Fibroblast of gingiva (primary cell): ENCODE results near the gene SPTLC2.
"Not testable (repeated sequence)": the region's sequence is repeated elsewhere in the genome, so short reads cannot be mapped to it uniquely, and the experiment has no call there.

ENCODE experiments used
- DNase-seq: peaks from one replicate; pipeline ENCODE4 v3.0.0-alpha.2; 2011; ENCODE audit warnings: low read depth

Gene SPTLC2

DNA sequence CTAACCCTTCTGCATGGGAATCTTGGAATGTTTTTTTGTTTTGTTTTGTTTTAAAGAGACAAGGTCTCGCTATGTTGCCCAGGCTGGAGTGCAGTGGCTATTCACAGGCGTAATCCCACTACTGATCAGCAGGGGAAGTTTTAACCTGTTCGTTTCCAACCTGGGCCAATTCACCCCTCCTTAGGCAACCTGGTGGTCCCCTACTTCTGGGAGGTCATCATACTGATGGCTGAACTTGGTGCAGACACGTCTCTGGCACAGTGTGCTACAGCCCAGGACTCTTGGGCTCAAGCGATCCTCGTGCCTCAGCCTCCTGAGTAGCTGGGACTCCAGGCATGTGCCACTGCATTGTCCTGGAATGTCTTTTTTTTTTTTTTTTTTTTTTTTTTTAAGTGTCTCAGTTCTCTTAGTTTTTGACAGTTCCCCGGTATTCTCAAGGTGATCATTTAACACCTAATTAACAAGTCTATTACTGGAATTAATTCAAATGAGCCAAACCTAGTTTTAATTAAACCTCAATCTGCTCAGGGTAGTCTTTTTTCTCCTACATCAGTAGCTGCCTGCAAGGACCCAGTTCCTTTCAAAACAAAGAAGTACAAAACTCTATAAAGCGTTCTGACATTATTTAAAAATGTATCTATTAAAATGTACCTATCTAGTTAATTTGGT is 68.8 kb downstream of the SPTLC2 start:
- no peak for DNase-seq

DNA sequence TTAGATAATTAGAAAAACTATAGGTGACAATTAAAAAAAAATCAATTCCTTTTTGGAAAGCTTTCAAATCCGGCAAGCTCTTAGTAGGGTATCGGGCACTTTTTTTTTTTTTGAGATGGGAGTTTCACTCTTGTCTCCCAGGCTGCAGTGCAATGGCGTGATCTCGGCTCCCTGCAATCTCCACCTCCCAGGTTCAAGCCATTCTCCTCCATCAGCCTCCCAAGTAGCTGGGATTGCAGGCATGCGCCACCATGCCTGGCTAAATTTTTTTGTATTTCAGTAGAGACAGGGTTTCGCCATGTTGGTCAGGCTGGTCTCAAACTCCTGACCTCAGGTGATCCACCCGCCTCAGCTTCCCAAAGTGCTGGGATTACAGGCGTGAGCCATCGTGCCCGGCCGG is 71.3 kb downstream of the SPTLC2 start:
- DNase-seq: not testable (repeated sequence)

DNA sequence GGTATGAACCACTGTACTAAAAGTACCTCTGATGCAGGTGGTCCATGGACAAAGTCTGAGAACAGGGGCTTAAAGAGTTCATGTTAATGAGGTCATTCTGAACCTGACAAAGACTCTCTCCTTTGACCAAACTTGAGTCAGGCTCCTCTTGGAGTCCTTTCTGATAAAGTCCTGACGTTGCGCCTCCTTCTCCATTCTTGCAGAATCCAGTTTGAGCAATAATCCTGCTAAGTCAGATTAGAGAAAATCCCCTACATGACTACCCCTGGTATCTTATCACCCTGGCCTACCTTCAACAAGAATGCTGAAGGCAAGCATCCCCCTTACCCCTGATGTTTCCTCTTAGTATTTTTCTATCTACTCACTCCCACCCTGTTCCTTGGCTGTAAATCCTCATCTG is 71.9 kb downstream of the SPTLC2 start:
- no peak for DNase-seq

DNA sequence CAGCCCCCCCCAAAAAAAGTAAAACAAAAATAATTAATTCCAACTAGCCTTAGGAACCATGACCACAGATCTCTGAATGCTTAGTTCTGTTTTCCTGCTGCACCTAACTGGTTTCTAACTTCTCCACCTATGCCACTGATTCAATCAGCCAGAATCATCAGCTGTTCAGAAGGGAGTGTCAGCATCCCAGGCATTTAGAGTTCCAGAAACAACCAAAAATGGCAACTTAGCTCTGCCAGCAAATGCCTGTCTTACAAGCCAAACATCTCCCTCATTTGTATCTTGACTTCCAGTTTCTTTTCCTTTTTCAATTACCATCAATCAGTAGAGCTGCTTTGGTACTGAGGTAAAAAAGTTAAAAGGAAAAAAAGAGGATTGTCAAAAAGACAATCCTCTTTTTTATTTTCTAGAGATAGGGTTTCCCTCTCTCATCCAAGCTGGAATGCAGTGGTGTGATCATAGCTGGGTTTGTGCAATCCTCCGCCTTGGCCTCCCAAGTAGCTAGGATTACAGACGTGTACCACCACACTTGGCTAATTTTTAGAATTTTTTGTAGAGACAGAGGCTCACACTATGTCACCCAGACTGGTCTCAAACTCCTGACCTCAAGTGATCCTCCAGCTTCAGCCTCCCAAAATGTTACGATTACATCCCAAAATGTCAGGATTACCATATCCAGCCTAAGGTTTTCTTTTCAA is 72.7 kb downstream of the SPTLC2 start:
- DNase-seq: peak; percentile 65

DNA sequence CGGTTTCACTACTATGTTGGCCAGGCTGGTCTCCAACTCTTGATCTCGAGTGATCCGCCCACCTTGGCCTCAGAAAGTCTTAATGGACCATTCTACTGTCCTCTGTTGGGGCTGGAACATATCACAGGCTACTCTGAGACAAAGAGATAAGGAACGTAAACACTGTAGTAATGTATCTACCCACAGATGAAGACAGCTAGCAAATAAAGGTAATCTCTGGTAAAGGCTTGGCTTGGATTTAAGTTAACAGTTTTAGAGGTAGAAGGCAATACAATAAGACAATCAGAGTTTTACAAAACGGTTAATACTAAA is 73.2 kb downstream of the SPTLC2 start:
- DNase-seq: no peak

DNA sequence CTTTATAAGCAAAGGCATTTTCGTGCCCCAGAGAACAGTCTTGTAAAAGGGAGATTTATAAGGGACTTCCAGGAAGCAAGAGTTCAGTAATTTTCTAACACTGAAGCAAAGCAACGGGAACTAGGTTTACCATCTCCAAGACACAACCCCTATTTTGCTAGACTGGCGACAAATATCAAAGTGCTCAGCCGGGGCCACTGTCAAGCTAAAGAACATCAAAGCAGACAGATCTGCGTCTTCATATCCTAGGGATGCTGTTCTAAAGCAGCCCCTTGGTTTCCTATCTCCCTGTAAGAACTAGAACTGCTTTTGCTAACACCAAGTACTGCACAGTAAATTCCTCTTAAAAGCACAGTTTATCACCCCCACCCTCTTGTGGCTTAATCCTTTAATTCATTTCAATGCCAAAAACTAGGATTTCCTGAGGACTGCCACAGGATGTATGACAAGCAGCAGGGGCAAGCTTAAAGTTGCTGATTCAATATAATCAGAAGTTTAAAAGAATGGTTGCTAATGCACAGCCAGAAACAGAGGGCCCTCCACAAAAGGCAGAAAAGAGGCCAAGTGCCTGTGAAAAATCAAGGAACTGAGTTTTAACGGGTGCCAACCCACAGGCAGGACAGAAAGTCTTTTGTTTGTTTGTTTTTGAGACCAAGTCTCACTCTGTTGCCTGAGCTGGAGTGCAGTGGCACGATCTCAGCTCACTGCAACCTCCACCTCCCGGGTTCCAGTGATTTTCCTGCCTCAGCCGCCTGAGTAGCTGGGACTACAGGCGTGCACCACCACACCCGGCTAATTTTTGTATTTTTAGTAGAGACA is 73.8 kb downstream of the SPTLC2 start:
- no peak for DNase-seq

DNA sequence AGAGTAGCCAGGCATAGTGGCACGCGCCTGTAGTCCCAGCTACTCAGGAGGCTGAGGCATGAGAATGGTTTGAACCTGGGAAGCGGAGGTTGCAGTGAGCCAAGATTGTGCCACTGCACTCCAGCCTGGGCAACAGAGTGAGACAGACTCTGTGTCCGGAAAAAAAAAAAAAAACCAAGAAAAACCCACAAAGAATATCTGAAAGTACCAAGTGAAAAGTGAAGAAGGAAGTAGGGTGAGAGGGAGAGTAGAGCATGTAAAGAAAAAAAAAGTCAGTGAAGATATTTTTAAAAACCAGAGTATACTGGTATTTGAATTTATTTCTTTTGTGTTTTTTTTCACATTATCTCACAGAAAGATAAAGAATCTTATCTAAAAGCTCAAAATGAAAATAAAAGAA is 74.5 kb downstream of the SPTLC2 start:
- DNase-seq: no peak

DNA sequence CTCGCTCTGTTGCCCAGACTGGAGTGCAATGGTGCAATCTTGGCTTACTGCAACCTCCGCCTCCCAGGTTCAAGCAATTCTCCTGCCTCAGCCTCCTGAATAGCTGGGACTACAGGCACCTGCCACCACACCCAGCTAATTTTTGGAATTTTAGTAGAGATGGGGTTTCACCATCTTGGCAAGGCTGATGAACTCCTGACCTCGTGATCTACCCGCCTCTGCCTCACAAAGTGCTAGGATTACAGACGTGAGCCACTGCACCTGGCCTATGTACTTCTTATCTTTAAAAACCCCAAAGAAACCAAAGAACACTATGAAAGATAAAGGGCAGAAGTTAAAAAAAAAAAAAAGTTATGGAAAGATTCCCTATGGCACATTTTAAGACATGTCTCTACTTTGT is 79.5 kb downstream of the SPTLC2 start:
- DNase-seq: not testable (repeated sequence)

DNA sequence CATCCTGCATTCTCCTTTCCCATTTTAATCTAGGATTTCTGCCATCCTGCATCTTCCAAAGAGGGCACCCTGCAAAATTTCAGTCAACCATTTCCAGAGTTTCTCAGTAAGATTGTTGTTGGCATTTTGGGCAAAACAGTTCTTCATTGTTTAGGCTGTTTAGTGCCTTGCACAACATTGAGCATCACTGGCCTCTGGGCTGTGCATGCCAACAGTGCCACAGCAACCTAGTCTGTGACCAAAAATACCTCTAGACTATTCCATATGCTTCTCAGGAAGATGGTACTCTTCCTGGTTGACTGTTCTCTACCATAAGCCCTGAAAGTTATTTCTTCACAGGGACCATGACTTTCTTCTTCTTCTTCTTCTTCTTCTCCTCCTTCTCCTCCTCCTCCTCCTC is 85.4 kb downstream of the SPTLC2 start:
- DNase-seq: no peak

DNA sequence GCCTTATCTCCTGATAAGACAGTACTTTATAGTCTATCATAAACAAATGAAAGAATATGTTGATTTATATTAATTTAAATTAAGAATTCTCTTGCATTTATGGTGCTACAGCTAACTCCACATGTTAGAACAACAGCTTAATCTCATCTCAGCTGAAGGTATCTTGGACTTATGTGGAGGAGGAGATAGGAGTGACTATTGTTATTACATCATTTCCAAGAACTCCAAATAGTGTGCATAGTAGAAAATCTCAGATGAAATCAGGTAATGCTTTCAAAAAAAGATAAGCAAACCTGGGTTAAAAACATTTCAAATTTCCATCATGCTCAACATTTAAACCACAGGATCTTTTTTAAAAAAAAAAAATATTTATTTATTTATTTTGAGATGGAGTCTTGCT is 86.5 kb downstream of the SPTLC2 start:
- no peak for DNase-seq

DNA sequence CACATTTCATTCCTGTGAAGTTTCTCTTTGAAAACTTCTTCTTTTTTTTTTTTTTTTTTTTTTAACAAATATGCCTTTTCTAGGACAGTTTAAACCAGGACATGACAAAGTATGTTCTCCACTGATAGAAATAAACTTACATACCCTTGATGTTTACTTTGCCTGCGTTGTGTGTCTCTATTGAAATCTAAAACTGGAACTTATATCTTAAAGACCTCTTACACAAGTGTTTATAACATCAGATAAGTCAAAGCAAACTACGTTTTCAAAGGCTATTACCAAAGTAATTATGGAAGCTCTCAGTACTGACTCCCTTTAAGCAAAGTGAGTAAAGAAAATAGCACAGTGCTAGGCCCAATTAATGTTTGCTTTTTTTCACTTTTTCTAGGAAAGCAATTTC is 87.2 kb downstream of the SPTLC2 start:
- DNase-seq: no peak

DNA sequence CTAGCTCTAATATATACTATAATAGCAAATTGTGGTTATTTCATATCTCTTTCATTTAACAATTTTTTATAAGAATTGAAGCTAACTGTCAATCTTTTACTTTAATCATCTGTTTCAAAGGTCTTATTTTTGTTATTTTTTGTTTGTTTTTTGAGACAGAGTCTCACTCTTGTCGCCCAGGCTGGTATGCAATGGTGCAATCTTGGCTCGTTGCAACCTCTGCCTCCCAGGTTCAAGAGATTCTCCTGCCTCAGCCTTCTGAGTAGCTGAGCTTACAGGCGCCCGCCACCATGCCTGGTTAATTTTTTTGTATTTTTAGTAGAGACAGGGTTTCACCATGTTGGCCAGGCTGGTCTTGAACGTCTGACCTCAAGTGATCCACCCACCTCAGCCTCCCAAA is 87.7 kb downstream of the SPTLC2 start:
- DNase-seq: not testable (repeated sequence)

DNA sequence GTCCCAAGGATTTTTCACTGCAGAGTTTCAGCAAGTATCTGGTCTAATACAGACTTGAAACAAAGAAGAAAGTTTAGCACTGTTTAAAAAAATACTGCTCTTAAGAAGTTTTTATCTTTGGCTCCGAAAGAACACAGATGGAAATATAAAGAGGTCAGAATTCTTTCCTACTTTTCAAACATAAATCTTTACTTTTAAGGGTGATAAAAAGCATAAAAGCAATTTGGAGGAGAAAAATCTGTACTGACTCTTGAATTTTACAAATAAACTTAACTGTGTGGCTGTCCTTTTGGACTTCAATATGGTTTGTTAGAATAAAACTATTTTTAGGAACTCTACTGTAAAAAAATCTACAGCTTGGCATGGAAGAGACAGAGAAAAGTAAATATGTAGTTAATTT is 90.2 kb downstream of the SPTLC2 start:
- no peak for DNase-seq

DNA sequence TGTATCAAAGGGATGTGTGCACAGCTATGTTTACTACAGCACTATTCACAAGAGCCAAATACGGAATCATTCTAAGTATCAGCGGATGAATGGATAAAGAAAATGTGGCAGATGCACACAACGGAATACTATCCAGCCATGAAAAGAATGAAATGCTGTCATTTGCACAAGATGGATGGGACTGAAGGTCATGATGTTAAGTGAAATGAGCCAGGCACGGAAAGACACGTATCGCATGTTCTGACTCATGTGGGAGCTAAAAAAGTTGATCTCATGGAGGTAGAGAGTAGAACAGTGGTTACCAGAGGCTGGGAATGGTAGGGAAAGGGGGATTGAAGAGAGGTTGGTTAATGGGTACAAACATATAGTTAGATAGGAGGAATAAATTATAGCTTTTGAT is 91.9 kb downstream of the SPTLC2 start:
- DNase-seq: no peak

DNA sequence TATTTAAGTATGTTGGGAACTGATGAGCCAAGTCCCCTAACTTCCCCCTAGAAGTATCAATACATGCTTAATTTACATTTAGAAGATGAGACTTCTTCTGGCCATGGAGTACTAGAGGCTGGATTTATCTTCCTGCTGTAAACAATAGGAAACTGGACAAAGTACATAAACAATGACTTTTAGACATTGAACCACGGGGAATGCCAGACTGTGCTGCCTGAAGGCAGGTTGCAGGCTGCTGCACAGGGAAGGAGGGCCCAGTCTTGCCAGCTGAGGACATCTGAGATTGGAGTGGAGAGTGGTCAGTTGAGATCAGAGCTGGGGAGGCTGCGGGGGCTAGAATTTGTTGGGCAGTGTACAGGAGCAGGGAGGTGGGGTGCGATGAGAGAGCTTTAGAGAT is 93.3 kb downstream of the SPTLC2 start:
- no peak for DNase-seq

DNA sequence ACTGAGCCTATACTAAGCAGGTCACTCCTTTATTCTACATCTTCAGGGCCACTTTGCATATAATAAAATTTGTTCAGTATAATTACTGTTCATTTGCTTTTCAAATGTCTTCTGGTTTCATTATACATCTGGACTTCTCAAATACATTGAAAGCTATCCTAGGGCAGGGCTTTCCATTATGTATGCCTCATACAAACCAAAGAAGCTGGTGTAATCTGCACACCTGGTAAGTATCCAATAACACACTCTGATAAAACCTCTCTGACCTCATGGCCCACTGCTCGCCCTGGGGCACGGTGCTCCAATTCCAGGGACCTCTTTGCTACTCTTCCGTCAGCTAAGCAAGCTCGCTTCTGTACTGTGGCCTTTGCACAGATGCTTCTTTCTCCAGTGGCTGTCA is 95.9 kb downstream of the SPTLC2 start:
- DNase-seq: no peak

DNA sequence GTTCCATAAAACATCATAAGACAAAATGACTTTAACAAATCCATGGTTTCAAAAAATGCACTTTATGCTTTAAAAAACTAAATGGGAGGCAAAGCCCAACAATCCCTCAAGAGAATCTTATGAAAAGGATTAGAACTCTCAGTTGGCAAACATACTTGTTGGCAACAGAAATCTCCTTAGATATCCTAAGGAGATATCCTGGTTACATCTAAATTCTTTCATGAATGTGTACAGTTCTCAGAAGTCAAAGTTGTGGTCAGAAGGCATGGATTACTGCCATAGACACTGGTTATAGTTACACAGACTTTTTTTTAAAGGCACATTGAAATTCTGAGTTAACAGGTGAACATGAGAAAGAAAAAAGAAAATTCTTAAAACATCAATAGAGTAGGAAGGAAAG is 100.3 kb downstream of the SPTLC2 start:
- DNase-seq: no peak

DNA sequence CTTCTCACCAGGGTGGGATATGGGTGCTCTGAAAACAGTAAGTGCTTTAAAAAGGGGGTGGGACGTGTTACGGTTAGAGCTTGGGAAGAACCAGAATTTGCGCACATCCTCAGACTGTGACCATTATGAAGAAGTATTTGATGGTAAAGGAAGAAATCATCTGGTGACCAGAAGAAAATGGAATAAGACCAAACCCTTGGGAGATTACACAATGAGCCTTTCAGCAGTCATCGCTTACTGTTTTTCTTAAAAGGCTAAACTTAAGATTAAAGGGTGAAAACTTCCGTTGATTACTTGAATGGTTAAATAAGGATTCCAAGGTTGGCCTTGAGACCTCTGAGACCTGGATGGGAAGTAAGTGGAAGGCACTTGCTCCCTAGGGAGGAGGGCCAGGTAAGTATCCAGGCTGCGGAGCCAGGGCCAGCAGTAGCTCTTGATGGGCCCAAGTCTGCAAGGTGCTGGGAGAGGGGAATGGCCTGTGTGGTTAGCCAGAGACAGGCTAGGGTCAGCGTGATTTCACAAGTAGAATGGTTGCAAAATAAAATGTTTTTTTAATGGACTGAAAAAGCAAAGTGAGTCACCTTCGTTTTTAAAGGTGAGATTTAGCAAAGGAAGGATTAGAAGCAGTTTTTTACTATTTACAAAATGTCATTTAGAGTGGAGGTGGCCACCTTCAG is 104.8 kb downstream of the SPTLC2 start:
- DNase-seq: no peak

DNA sequence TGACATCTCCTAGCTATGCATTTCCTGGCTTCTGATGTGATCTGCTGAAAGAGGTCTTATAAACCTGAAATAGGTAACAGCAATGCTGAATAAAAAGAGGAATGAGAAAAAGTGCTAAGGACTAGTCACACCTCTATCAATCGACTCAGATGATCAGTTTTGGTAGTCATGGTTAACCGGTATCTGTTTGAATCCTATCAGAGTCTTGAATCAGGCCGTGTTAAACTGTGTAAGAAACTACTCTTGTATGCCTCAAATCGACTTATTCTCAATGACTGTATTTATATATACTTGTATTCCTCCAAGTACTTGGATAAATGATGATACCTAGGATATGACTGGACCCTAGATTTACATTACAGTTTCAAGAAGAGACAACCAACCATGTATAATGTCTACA is 107.1 kb downstream of the SPTLC2 start:
- no peak for DNase-seq

DNA sequence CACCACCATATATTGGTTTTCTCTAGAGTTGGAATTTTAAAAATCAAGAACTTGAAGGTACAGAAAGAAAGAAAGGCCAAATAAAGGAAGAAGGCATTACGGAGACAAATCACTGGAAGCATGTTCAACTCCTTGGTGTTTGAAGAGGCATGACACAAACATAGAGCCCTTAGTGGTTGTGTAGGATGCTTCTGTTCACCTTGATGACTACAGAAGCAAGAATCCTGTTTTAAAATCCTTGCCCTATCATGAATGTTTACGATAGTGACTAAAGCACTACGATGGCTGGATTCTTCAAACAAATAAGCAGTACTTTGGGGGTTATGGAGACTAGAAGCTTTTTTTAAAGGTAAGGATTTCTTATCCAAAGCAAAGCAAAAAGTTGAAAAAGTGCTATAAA is 107.6 kb downstream of the SPTLC2 start:
- DNase-seq: no peak

DNA sequence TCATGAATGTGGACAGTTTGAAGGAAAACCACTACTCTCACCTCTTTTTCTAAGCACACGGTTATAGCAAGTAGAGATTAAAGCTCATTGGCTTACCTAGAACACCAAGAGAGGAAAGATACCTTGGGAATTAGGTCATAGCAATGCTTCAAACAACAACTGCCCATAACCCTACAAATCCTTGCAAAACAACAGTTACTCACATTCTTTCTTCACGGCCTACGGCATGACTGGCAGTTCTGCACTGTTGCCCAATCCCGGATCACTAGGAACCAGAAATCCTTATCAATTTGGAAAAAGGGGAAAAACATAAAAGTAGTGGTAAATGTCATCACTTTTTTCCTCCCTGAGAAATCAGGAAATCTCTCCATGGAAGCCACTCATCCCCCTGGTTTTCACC is 108.2 kb downstream of the SPTLC2 start:
- DNase-seq: peak; percentile 46

DNA sequence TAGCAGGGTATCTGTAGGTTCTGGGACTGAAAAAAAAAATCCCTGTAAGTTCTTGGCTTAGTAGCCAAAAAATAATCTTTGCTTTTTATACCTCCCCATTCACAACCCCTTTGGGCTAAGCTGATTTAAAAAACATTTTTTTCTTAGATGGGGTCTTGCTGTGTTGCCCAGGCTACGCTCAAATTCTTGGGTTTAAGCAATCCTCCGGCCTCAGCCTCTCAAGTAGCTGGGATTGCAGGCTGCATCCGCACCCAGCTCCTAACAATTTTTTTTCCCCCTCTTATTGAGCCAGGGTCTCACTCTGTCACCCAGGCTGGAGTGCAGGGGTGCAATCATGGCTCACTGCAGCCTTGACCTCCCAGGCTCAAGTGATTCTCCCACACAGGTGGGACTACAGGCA is 108.7 kb downstream of the SPTLC2 start:
- DNase-seq: no peak

DNA sequence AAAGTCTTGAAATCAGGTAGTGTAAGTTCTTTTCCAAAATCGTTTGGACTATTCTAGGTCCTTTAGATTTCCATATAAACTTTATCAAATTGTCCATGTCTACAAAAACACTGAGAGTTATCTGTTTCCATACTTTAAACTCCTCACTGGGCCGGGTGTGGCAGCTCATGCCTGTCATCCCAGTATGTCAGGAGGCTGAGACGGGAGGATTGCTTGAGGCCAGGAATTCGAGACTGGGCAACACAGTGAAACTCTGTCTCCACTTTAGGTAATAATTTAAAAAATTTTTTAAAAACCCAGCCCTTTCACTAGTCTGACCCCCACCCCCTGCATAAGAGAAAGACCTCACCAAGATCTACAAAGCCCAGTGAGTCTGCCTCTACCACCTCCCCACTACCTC is 111.4 kb downstream of the SPTLC2 start:
- no peak for DNase-seq
